ENCODE measurements around the gene BRD2.
A peak's percentile ranks its signal among the peaks of the same experiment; 100 is the strongest.

The BRD2 gene

GRCh38 chr6:33001685-33002084, 33.3 kb downstream of the BRD2 start:
- FAIRE-seq = no peak

- no peak for FAIRE-seq
Measured at GRCh38 chr6:33004940-33005339, 36.5 kb downstream of the BRD2 start.

GRCh38 chr6:33007831-33008400, 39.5 kb downstream of the BRD2 start:
- no peak for FAIRE-seq

DNA sequence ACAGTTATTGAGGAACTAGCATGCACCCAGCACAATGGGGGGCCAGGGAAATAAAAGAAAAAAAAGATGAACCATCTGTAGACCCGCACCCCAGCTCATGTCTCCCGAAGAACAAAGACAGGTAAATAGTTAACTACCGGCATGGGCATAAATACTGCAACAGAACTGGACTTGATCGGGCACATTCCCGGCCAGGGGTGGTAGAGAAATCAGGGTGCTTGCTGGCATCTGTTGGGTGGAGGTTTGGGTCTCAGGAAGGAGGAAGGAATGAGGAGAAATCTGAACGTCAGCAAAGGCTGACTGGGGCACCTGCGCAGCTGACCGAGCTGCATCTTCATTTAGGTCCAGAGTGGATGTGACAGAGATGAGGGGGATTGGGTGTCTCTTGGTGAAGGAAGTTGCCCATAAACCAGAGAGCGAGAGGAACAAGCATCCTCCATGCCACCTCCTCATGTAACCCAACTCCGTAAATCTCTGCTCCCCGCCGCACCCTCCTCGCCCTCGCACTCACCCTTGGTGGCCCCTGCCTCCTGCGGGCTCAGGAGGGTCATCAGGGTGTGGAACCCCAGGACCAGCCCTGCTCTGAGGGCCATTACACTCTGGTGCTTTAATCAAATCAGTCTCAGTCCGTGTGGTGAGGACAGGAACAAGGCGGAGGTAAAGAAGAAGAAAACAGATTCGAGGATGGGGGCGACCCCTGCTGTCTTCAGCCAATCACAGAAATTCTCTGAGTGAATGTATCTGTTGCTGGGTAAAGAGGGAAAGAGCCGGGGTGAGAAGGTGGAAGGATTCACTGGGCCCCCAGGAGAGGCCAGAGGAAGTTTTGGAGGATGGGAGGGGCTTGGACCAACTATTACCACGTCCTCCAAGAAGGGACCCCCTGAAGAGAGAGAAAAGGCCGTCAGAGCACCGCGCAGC, 40.8 kb downstream of the BRD2 start, which contains the start of gene HLA-DOA:
TSS of gene HLA-DOA (minus strand) at position 648 of the 918 bp plus-strand sequence.
- FAIRE-seq = no peak

GRCh38 chr6:33010356-33010755, 42.0 kb downstream of the BRD2 start:
- FAIRE-seq = no peak

- no peak for FAIRE-seq
Measured at GRCh38 chr6:33013608-33014007, 45.2 kb downstream of the BRD2 start.

- peak; percentile 97 for FAIRE-seq
Measured at GRCh38 chr6:33014841-33015634, 46.6 kb downstream of the BRD2 start.

DNA sequence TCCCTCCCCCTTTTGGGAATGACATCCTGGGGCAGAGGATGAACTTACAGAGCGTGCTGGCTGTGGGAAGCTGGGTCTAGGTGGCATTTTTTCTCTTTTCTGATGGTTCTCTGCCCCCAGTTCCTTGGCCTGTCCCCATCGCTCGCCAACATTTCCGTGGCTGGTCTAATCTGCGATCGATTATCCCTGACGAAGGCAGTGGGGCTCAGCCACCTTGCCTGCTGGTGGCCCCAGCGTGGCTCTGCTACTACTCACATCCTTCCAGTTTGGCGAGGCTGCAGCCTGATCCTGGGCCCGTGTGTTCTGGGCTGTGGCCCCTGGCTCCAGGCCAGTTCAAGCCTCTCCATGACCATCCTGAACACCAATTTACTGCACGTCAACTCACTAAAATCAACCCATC, 47.4 kb downstream of the BRD2 start:
- FAIRE-seq = no peak

DNA sequence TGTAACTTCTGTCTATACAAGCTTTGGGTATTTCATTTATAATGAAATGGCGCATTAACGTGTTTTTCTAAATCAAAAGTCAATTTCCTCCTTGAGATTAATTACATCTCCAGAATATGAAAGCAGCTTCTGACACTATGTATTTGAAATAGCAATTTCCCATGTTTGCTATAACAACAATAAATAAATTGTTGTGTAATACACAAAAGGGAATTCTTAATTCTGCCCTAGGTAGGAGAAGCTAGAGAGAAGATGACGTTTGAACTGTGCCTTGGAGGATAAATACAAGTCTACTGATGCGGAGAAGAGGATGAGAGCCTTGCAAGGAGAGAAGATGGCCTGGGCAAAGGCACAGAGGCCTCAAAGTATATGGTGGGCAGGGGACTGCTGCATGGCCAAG, 48.6 kb downstream of the BRD2 start:
- no peak for FAIRE-seq

DNA sequence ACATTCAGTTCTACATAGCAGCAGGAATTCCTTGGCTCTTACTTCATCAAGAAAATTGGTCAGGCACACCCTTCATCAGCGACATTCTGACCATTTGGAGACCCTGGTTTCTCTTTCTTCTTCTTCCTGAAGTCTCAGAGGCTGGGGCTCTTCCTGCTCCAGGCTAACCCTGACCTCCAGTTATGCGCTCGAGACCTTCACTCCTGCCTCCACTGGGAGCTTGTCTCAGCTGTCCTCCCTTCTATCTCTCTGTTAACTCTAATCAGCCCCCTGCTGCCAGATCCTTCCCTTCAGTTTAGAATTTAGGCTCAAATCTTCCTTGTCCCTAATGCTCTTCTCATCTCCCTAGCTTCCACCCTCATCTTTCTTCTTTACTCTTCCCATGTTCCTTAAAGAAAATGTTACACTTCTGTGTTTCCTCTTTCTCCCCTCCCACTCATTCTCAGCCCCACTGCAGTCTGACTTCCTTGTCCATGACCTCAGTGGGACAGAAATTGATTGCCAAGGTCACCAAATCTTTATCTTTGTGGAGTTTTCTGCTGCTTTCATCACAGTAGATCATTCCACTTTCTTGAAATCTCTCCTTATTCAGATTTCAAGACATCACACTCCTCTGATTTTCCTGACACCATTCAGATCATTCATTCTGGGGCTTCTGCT, 49.4 kb downstream of the BRD2 start:
- no peak for FAIRE-seq

- no peak for FAIRE-seq
Measured at GRCh38 chr6:33018418-33018817, 50.0 kb downstream of the BRD2 start.

DNA sequence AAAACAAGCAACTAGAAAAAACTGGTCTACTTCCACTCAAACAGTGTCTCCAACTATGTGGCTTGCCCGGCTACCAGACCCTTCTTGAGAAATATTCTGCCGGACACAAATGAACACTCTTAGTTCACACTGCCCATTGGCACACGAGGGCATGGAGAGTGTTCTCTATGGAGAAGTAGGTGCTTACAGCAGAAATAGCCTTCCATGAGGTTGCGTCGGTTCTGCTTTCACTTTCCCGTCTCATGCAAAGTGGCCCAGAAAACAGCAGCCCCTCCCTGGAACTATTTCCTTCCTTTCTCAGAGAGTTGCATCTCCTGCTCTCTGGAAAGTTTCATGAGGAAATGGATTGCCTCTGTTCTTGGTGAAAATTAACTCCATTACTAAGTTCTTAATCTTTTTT, 50.5 kb downstream of the BRD2 start:
- no peak for FAIRE-seq

DNA sequence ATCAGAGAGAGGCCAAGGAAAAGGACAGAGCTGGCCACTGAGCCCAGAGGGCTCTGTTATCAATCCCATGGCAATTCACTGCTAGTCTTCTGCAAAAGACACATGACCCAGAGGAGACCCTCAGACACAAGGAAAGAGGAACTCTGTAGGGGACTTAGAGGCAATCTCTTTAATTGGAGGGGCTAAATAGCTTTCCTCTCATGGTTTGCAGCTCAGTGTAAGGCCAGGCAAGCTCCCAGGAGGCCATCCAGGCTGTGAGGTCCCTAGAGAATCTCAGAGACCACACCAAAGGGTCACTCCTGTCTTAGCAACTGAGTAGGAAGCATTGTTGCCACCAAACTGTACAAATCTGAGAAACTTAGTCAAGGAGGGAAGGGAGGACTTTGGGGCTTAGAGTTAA, 51.0 kb downstream of the BRD2 start:
- no peak for FAIRE-seq

GRCh38 chr6:33021917-33022316, 53.5 kb downstream of the BRD2 start:
- no peak for FAIRE-seq

DNA sequence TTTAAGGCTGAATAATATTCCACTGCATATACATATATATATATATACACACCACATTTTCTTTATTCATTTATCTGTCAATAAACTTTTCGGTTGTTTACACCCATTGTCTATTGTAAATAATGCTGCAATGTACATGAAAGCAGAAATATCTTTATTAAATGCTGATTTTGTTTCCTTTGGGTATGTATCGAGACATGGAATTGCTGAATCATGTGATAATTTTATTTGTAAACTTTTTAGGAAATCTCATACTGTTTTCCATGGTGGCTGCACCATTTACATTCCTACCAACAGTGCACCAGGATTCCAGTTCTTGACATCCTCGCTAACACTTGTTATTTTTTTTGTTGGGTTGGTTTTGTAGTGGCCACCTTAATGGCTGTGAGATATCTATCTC, 55.1 kb downstream of the BRD2 start:
- FAIRE-seq = no peak

DNA sequence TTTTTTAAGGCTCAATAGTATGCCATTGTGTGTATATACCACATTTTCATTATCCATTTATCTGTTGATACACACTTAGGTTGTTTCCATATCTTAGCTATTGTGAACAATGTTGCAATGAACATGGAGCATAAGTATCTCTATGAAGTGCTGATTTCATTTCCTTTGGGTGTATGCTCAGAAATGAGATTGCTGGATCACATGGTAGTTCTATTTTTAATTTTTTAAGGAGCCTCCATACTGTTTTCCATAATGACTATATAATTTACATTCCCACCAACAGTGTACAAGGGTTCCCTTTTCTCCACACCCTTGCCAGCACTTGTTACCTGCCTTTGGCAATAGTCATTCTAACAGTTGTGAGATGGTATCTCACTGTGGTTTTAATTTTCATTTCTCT, 56.1 kb downstream of the BRD2 start:
- FAIRE-seq = no peak

DNA sequence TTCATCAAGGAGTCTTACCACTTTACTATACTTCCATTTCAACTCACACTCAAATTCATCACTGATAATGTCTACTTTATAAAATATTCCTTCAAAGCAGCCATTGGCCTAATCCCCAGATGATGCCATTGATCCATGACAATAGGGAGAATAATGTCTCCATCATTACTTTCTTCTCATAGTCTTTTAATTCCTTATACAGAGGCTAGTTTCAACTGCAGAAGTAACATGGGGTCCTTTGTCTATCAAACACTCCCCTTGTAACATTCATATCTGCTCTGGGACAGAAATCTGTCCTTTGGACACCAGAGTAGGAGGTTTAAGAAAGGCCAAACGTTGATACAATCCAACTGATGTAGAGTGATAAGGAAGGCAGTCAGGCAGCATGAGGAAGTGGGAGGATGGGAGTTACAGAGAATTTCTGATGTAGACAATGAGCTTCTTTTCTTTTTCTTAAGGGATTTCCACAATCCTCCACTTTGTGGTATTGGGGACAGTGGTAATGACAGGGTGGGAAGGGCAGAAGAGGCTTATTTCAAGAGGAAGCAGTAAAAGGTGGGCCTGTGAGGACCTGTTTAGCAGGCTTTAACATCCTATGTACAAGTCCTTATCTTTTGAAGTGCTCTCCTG, 59.9 kb downstream of the BRD2 start:
- no peak for FAIRE-seq

DNA sequence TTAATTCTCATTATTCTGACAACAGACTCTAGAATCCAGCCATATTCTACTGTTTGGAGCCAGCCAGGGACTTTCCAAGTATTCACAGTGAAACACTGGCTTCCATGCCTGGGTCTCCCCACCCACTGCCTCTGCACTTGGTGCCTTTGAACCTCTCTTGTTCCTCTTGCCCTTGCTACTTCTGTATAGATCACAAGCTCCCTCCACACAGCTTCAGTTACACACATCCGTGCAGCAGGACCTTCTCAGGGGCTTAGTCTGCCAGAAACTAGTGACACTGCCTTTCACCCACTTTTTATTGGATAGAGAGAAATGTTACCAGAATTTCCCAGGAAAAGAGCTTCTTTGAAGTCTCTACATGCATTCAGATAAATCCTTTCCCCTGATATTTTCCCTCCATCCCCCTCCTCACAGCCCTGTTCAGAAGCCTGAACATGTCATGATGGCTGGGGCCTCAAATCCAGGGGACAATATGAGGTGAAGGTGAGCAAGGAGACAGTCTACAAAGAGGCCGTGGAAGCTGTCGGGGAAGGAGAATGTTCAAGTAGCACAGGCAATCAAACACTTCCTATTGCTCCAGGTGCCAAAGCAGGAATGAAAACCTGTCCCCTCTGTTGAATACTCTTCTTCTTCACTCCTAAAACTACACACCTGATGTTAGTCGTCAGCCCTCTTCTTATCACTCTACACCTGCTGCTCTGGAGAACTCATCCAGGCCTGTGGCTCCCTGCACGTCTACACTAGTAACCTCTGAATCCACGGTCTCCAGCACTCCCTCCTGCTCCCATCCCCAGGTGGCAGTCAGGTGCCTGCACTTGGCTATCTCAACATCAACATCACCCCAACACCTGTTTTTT, 61.2 kb downstream of the BRD2 start:
- FAIRE-seq = no peak

GRCh38 chr6:33030245-33030644, 61.9 kb downstream of the BRD2 start:
- FAIRE-seq = no peak

Data from G401.6 (cell line).